Osteoblast (primary cell): ENCODE results near the gene MAD1L1. TPM values are rescaled to one million over a fixed set of nuclear protein-coding genes. Genes with fewer than 3 reads are reported as not detected.
"Not testable (repeated sequence)": the region's sequence is repeated elsewhere in the genome, so short reads cannot be mapped to it uniquely, and the experiment has no call there.

Experiments used
- DNase-seq: peaks from one replicate; pipeline ENCODE4 v3.0.0; 2011; ENCODE audit warnings: low spot score, mixed read lengths; ENCODE audit not compliant: insufficient read length; ENCODE audit errors: missing footprints
- H2AFZ ChIP-seq: 2 replicates; pipeline ENCODE4 v1.6.0; 2011; ENCODE audit warnings: mild to moderate bottlenecking, low read length
- H3K27ac ChIP-seq: 2 replicates; pipeline ENCODE4 v1.5.1; 2011; ENCODE audit warnings: mild to moderate bottlenecking, low read depth, low read length, moderate library complexity
- H3K27me3 ChIP-seq: 2 replicates; pipeline ENCODE4 v1.6.0; 2012; ENCODE audit warnings: mild to moderate bottlenecking, control low read depth, inconsistent platforms, low read length, moderate library complexity; ENCODE audit not compliant: insufficient read depth
- H3K36me3 ChIP-seq: 2 replicates; pipeline ENCODE4 v1.5.1; 2011; ENCODE audit warnings: mild to moderate bottlenecking, low read length, control low read depth, moderate library complexity; ENCODE audit not compliant: insufficient read depth
- H3K4me1 ChIP-seq: 2 replicates; pipeline ENCODE4 v1.5.1; 2011; ENCODE audit warnings: mild to moderate bottlenecking, low read length, control low read depth, moderate library complexity; ENCODE audit not compliant: insufficient read depth
- H3K4me2 ChIP-seq: 2 replicates; pipeline ENCODE4 v1.6.0; 2011; ENCODE audit warnings: mild to moderate bottlenecking, low read length; ENCODE audit not compliant: insufficient read depth
- H3K4me3 ChIP-seq: fragments of 200-600 bp; sonication (generic); 3 replicates; pipeline ENCODE4 v1.5.1; 2012; ENCODE audit warnings: mild to moderate bottlenecking, low read length, inconsistent platforms; ENCODE audit not compliant: insufficient read depth
- H3K79me2 ChIP-seq: 2 replicates; pipeline ENCODE4 v1.6.0; 2012; ENCODE audit warnings: mild to moderate bottlenecking, low read length, control low read depth, inconsistent platforms; ENCODE audit not compliant: insufficient read depth
- H3K9me3 ChIP-seq: 2 replicates; pipeline ENCODE4 v1.5.1; 2011; ENCODE audit warnings: low read depth, low read length, control low read depth
- H4K20me1 ChIP-seq: 2 replicates; pipeline ENCODE4 v1.6.0; 2012; ENCODE audit warnings: mild to moderate bottlenecking, low read length, control low read depth; ENCODE audit not compliant: insufficient read depth
- total RNA-seq: library from RNA; depleted of rRNA; stranded (reverse); fragments of >200 nt; gene quantifications from 2 replicates; pipeline ENCODE4 v1.2.3, GENCODE V29; 2012
- TF ChIP-seq, protein P1 (sequence below): IDR thresholded peaks from 2 replicates; pipeline ENCODE4 v1.5.1; 2011; ENCODE audit warnings: mild to moderate bottlenecking, low read depth, low read length, moderate library complexity; ENCODE audit errors: extremely low read depth

The MAD1L1 gene
- total RNA-seq, 1 donor = 66.2 TPM

DNA sequence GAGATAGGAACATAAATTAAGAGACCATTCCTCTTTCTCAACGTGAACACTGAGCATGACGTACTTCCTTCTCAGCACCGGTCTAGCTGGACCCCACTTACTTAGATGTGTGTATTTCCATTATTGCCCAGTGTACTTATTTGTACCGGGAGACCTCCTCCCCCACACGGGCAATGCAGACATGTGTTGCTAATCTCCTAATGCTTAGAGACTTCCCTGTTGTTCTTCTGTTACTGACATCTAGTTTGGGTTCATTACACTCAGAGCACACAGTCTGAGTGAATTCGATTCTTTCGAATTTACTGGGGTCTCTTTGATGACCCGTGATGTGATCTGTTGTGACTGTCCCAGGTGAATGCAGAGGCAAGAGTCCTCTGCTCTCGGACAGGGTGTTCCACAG, 260.0 kb downstream of the MAD1L1 start:
- H3K4me2 ChIP-seq = no peak overlapping the region
- DNase-seq = no peak
- H3K79me2 ChIP-seq = no peaks in the 10 kb centered on the region
- no peak overlapping the region for H3K4me3 ChIP-seq
- TF ChIP-seq, protein P1, sequence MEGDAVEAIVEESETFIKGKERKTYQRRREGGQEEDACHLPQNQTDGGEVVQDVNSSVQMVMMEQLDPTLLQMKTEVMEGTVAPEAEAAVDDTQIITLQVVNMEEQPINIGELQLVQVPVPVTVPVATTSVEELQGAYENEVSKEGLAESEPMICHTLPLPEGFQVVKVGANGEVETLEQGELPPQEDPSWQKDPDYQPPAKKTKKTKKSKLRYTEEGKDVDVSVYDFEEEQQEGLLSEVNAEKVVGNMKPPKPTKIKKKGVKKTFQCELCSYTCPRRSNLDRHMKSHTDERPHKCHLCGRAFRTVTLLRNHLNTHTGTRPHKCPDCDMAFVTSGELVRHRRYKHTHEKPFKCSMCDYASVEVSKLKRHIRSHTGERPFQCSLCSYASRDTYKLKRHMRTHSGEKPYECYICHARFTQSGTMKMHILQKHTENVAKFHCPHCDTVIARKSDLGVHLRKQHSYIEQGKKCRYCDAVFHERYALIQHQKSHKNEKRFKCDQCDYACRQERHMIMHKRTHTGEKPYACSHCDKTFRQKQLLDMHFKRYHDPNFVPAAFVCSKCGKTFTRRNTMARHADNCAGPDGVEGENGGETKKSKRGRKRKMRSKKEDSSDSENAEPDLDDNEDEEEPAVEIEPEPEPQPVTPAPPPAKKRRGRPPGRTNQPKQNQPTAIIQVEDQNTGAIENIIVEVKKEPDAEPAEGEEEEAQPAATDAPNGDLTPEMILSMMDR = no peak
- H3K36me3 ChIP-seq = no peaks in the 10 kb centered on the region
- H3K4me1 ChIP-seq = no peaks in the 10 kb centered on the region
- no peak overlapping the region for H2AFZ ChIP-seq
- H4K20me1 ChIP-seq = no peaks in the 10 kb centered on the region
- H3K27ac ChIP-seq = no peak overlapping the region
- no peaks in the 10 kb centered on the region for H3K27me3 ChIP-seq
- H3K9me3 ChIP-seq = no peaks in the 10 kb centered on the region

DNA sequence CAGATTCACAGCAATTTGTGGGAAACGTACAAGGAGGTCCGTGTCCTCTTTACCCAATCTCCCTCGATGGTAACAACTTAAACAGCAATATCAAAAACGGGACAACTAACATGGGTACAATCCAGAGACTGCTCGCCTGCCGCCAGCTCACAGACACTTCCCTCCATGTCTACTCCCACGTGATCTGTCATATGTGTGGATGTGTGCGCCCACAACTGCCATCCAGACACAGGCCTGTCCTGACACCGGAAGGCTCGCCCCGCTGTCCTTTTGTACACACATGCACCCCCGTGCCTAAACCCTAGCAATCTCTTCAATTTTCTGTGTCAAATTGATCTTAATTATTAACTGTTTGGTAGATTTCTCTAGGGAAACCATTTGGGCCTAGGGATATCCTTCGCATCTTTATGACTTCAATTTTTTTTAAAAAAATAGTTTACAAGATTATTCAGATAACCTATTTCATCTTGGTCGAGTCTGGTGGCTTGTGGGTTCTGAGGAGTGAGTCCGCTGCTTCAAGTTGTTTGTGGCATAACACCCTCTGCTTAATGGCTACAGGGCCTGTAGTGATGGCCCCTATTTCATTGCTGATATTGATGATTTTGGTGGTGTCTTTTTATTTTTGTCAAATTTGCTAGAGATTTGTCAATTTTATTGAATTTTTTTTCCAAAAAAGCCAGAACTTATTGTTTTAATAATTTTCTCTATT, 260.6 kb downstream of the MAD1L1 start:
- H3K4me3 ChIP-seq = no peak overlapping the region
- H3K36me3 ChIP-seq = no peaks in the 10 kb centered on the region
- TF ChIP-seq, protein P1 = no peak
- no peaks in the 10 kb centered on the region for H3K27me3 ChIP-seq
- H3K4me2 ChIP-seq = no peak overlapping the region
- H3K4me1 ChIP-seq = no peaks in the 10 kb centered on the region
- no peak for DNase-seq
- H4K20me1 ChIP-seq = no peaks in the 10 kb centered on the region
- no peak overlapping the region for H2AFZ ChIP-seq
- H3K9me3 ChIP-seq = no peaks in the 10 kb centered on the region
- H3K27ac ChIP-seq = no peak overlapping the region
- H3K79me2 ChIP-seq = no peaks in the 10 kb centered on the region

DNA sequence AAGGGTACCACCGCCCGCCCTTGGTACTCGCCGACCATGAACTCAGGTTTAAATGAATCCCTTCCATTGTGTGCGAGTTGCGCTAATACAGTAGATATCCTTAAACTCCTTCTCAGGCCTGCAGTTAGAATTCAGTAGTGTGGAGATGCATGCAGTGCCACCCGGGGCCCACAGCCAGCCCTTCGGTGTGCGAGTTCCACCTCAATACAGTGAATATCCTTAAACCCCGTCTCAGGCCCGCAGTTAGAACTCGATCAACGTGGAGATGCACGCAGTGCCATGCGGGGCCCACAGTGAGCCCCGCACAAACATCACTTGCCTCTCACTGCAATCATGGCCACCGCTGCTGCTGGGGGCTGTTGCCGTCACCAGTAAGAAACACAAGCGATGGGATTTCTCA, 261.9 kb downstream of the MAD1L1 start:
- no peak for DNase-seq
- H3K36me3 ChIP-seq = no peaks in the 10 kb centered on the region
- TF ChIP-seq, protein P1 = no peak
- H4K20me1 ChIP-seq = no peaks in the 10 kb centered on the region
- H3K4me2 ChIP-seq = no peak overlapping the region
- no peaks in the 10 kb centered on the region for H3K4me1 ChIP-seq
- no peak overlapping the region for H2AFZ ChIP-seq
- H3K79me2 ChIP-seq = no peaks in the 10 kb centered on the region
- H3K27me3 ChIP-seq = no peaks in the 10 kb centered on the region
- H3K4me3 ChIP-seq = no peak overlapping the region
- no peak overlapping the region for H3K27ac ChIP-seq
- H3K9me3 ChIP-seq = no peaks in the 10 kb centered on the region

DNA sequence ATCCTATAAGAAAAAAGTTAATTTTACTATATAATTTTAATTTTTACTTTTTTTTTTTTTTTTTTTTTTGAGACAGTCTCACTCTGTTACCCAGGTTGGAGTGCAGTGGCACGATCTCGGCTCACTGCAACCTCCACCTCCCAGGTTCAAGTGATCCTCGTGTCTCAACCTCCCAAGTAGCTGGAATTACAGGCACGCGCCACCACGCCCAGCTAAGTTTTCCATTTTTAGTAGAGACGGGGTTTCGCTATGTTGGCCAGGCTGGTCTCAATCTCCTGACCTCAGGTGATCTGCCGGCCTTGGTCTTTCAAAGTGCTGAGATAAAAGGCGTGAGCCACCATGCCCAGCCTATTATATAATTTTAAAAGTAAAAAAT, 262.5 kb downstream of the MAD1L1 start:
- H3K36me3 ChIP-seq, H3K4me2 ChIP-seq, DNase-seq, H3K4me3 ChIP-seq, H3K79me2 ChIP-seq, H4K20me1 ChIP-seq, H2AFZ ChIP-seq, H3K27me3 ChIP-seq, H3K4me1 ChIP-seq, H3K9me3 ChIP-seq, H3K27ac ChIP-seq: not testable (repeated sequence)
